ENCODE measurements around the gene LHPP.
"Not testable (repeated sequence)": the region's sequence is repeated elsewhere in the genome, so short reads cannot be mapped to it uniquely, and the experiment has no call there.

Gene LHPP

GRCh38 chr10:124430077-124430476, 31.5 kb upstream of the LHPP start:
- ChIA-PET CTCF (interaction anchor here (0.8 kb wide), 1 partner anchor 12 kb away, joined by 3 read pairs; no protein-coding TSS in a partner anchor), POLR2A (no interaction called here)
- no peaks in the 10 kb centered on the region for H3K4me1 ChIP-seq (ENCODE audit: control extremely low read depth in 1 of 4, control insufficient read depth in 4 of 4, insufficient read depth in 4 of 4, low read length in 3 of 4)
- no peak overlapping the region for H3K27ac ChIP-seq (ENCODE audit: insufficient read depth in 1 of 2, low read depth in 1 of 2, low read length in 2 of 2, poor library complexity in 1 of 2, severe bottlenecking in 2 of 2)
- no peak overlapping the region for H3K4me3 ChIP-seq (ENCODE audit: control insufficient read depth in 1 of 7, extremely low read depth in 1 of 7, insufficient read depth in 4 of 7, low read depth in 2 of 7, low read length in 6 of 7)
- 88% methylated on average over 2 of the region's 4 CpGs for WGBS (ENCODE audit: insufficient coverage)
- no peaks in the 10 kb centered on the region for H3K9me3 ChIP-seq (ENCODE audit: control extremely low read depth in 1 of 5, control insufficient read depth in 4 of 5, insufficient read depth in 2 of 5, low read depth in 1 of 5, low read length in 4 of 5)
- no peak for DNase-seq
- no peaks in the 10 kb centered on the region for H3K36me3 ChIP-seq (ENCODE audit: control insufficient read depth in 4 of 4, insufficient read depth in 4 of 4, low read length in 3 of 4)
- peaks cover 0 to 15% (median 4%) of the 10 kb centered on the region in 5 experiments for H3K27me3 ChIP-seq (replicated peaks in 2 of 5; ENCODE audit: control insufficient read depth in 4 of 5, insufficient read depth in 5 of 5, low read length in 4 of 5)

- CTCF ChIA-PET, result no interaction called here
- Histone ChIP-seq H3K9me3 (ENCODE audit: control extremely low read depth in 1 of 5, control insufficient read depth in 4 of 5, insufficient read depth in 2 of 5, low read depth in 1 of 5, low read length in 4 of 5) (no peaks in the 10 kb centered on the region), H3K27me3 (replicated peaks in 2 of 5; ENCODE audit: control insufficient read depth in 4 of 5, insufficient read depth in 5 of 5, low read length in 4 of 5) (peaks cover 0 to 6% (median 4%) of the 10 kb centered on the region in 5 experiments), H3K27ac (ENCODE audit: insufficient read depth in 1 of 2, low read depth in 1 of 2, low read length in 2 of 2, poor library complexity in 1 of 2, severe bottlenecking in 2 of 2) (no peak overlapping the region), H3K4me3 (ENCODE audit: control insufficient read depth in 1 of 7, extremely low read depth in 1 of 7, insufficient read depth in 4 of 7, low read depth in 2 of 7, low read length in 6 of 7) (no peak overlapping the region), H3K4me1 (ENCODE audit: control extremely low read depth in 1 of 4, control insufficient read depth in 4 of 4, insufficient read depth in 4 of 4, low read length in 3 of 4) (peaks cover 0 to 1% (median 0%) of the 10 kb centered on the region in 4 experiments), H3K36me3 (ENCODE audit: control insufficient read depth in 4 of 4, insufficient read depth in 4 of 4, low read length in 3 of 4) (no peaks in the 10 kb centered on the region)
- POLR2A ChIA-PET, result no interaction called here
- DNase-seq, result no peak
- 100% methylated on average over 1 of the region's 3 CpGs for WGBS (ENCODE audit: insufficient coverage)
These were observed 28.2 kb upstream of the LHPP start for GRCh38 chr10:124433461-124433860.

GRCh38 chr10:124435683-124436082, 25.9 kb upstream of the LHPP start:
- H3K9me3 ChIP-seq (ENCODE audit: control extremely low read depth in 1 of 5, control insufficient read depth in 4 of 5, insufficient read depth in 2 of 5, low read depth in 1 of 5, low read length in 4 of 5); H3K4me3 ChIP-seq (ENCODE audit: control insufficient read depth in 1 of 7, extremely low read depth in 1 of 7, insufficient read depth in 4 of 7, low read depth in 2 of 7, low read length in 6 of 7); POLR2A ChIA-PET; H3K27ac ChIP-seq (ENCODE audit: insufficient read depth in 1 of 2, low read depth in 1 of 2, low read length in 2 of 2, poor library complexity in 1 of 2, severe bottlenecking in 2 of 2); H3K4me1 ChIP-seq (ENCODE audit: control extremely low read depth in 1 of 4, control insufficient read depth in 4 of 4, insufficient read depth in 4 of 4, low read length in 3 of 4); DNase-seq; H3K36me3 ChIP-seq (ENCODE audit: control insufficient read depth in 4 of 4, insufficient read depth in 4 of 4, low read length in 3 of 4); CTCF ChIA-PET; H3K27me3 ChIP-seq (replicated peaks in 2 of 5; ENCODE audit: control insufficient read depth in 4 of 5, insufficient read depth in 5 of 5, low read length in 4 of 5): not testable (repeated sequence)
- 100% methylated on average over 2 of the region's 4 CpGs for WGBS (ENCODE audit: insufficient coverage)

DNA sequence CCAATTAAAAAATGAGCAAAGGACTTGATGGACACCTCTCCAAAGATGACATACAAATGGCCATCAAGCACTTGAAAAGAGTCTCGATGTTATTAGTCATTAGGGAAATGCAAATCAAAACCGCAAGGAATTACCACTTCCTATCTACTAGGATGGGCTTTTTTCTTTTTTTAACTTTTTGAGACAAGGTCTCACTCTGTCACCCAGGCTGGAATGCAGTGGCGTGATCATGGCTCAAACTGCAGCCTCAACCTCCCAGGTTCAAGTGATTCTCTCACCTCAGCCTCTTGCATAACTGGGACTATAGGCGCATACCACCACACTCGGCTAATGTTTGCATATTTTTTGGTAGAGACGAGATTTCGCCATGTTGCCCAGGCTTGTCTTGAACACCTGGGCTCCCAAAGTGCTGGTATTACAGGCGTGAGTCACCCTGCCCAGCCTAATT, 25.4 kb upstream of the LHPP start:
- no peaks in the 10 kb centered on the region for H3K9me3 ChIP-seq (ENCODE audit: control extremely low read depth in 1 of 5, control insufficient read depth in 4 of 5, insufficient read depth in 2 of 5, low read depth in 1 of 5, low read length in 4 of 5)
- peaks cover 0 to 1% (median 0%) of the 10 kb centered on the region in 4 experiments for H3K4me1 ChIP-seq (ENCODE audit: control extremely low read depth in 1 of 4, control insufficient read depth in 4 of 4, insufficient read depth in 4 of 4, low read length in 3 of 4)
- H3K36me3 ChIP-seq (ENCODE audit: control insufficient read depth in 4 of 4, insufficient read depth in 4 of 4, low read length in 3 of 4), result no peaks in the 10 kb centered on the region
- peak in 2 of 3 donors; percentile 39 to 57 for DNase-seq
- WGBS (ENCODE audit: insufficient coverage), result 71% methylated on average over 8 of the region's 8 CpGs
- ChIA-PET CTCF (no interaction called here), POLR2A (no interaction called here)
- H3K27me3 ChIP-seq (replicated peaks in 2 of 5; ENCODE audit: control insufficient read depth in 4 of 5, insufficient read depth in 5 of 5, low read length in 4 of 5), result peaks cover 0 to 2% (median 0%) of the 10 kb centered on the region in 5 experiments
- no peak overlapping the region for H3K27ac ChIP-seq (ENCODE audit: insufficient read depth in 1 of 2, low read depth in 1 of 2, low read length in 2 of 2, poor library complexity in 1 of 2, severe bottlenecking in 2 of 2)
- no peak overlapping the region for H3K4me3 ChIP-seq (ENCODE audit: control insufficient read depth in 1 of 7, extremely low read depth in 1 of 7, insufficient read depth in 4 of 7, low read depth in 2 of 7, low read length in 6 of 7)

- POLR2A ChIA-PET; H3K27ac ChIP-seq (ENCODE audit: insufficient read depth in 1 of 2, low read depth in 1 of 2, low read length in 2 of 2, poor library complexity in 1 of 2, severe bottlenecking in 2 of 2); H3K4me3 ChIP-seq (ENCODE audit: control insufficient read depth in 1 of 7, extremely low read depth in 1 of 7, insufficient read depth in 4 of 7, low read depth in 2 of 7, low read length in 6 of 7); DNase-seq; H3K4me1 ChIP-seq (ENCODE audit: control extremely low read depth in 1 of 4, control insufficient read depth in 4 of 4, insufficient read depth in 4 of 4, low read length in 3 of 4); H3K36me3 ChIP-seq (ENCODE audit: control insufficient read depth in 4 of 4, insufficient read depth in 4 of 4, low read length in 3 of 4); H3K9me3 ChIP-seq (ENCODE audit: control extremely low read depth in 1 of 5, control insufficient read depth in 4 of 5, insufficient read depth in 2 of 5, low read depth in 1 of 5, low read length in 4 of 5): not testable (repeated sequence)
- CTCF ChIA-PET, result interaction anchor here (1.1 kb wide), 1 partner anchor 11 kb away, joined by 3 read pairs; no protein-coding TSS in a partner anchor
- H3K27me3 ChIP-seq (replicated peaks in 2 of 5; ENCODE audit: control insufficient read depth in 4 of 5, insufficient read depth in 5 of 5, low read length in 4 of 5), result peaks cover 1 to 42% (median 21%) of the 10 kb centered on the region in 5 experiments
- 100% methylated on average over 5 of the region's 5 CpGs for WGBS (ENCODE audit: insufficient coverage)
These were observed 19.9 kb upstream of the LHPP start for GRCh38 chr10:124441694-124442093.

DNA sequence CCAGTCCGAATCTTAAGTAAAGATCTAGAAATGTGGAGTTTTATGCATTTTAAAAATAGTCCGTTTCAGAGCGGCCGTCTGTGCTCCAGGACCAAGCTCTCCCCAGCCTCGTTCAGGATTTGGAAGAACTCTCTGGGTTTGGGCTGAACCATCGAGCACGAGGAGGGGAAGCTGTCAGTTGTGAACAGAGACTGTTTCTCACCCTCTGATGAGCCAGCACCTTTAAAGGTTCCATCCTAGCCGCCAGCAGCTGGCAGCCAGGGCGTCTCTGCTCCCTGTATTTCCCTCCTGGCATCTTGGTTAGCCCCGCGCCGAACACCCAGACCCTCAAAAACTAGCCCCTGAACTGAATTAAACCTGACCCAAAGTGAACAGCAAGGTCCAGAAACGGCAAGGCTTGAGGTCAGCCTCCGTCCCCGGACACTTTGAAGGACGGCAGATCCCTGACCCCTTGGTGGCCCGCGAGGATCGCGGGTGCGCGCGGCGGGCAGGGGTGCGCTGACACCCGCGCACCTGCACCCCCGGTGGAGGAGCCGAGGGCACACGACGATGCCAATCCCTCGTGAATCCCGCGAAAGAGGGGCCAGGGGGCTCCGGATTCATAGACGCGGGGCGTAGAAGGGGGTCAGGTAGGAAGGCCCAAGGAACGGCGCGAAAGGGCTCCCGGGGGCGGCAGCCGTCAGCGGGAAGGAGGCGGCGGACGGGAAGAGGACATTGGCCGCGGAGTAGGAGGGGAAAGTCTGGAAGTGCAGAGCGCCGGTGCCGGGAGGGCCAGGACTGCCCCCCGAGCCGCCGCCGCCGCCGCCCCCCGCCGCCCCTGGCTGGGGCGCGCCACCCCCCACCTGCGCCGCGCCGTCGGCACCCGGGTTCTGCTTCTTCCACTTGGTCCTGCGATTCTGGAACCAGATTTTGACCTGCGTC, 14.5 kb upstream of the LHPP start:
- peaks cover 0 to 33% (median 24%) of the 10 kb centered on the region in 4 experiments for H3K4me1 ChIP-seq (ENCODE audit: control extremely low read depth in 1 of 4, control insufficient read depth in 4 of 4, insufficient read depth in 4 of 4, low read length in 3 of 4)
- no peak overlapping the region for H3K27ac ChIP-seq (ENCODE audit: insufficient read depth in 1 of 2, low read depth in 1 of 2, low read length in 2 of 2, poor library complexity in 1 of 2, severe bottlenecking in 2 of 2)
- 12% methylated on average over 70 of the region's 71 CpGs for WGBS (ENCODE audit: insufficient coverage)
- CTCF ChIA-PET, result interaction anchor here (1.5 kb wide), 1 partner anchor 16 kb away, joined by 3 read pairs; no protein-coding TSS in a partner anchor
- POLR2A ChIA-PET, result no interaction called here
- no peaks in the 10 kb centered on the region for H3K36me3 ChIP-seq (ENCODE audit: control insufficient read depth in 4 of 4, insufficient read depth in 4 of 4, low read length in 3 of 4)
- H3K9me3 ChIP-seq (ENCODE audit: control extremely low read depth in 1 of 5, control insufficient read depth in 4 of 5, insufficient read depth in 2 of 5, low read depth in 1 of 5, low read length in 4 of 5), result no peaks in the 10 kb centered on the region
- no peak for DNase-seq
- H3K4me3 ChIP-seq (ENCODE audit: control insufficient read depth in 1 of 7, extremely low read depth in 1 of 7, insufficient read depth in 4 of 7, low read depth in 2 of 7, low read length in 6 of 7), result peak overlapping the region in 5 of 7 experiments; percentile 19 to 58 (median 52)
- peaks cover 23 to 90% (median 57%) of the 10 kb centered on the region in 5 experiments for H3K27me3 ChIP-seq (replicated peaks in 2 of 5; ENCODE audit: control insufficient read depth in 4 of 5, insufficient read depth in 5 of 5, low read length in 4 of 5)
